ENCODE measurements around the gene S100A14.

S100A14 gene

DNA sequence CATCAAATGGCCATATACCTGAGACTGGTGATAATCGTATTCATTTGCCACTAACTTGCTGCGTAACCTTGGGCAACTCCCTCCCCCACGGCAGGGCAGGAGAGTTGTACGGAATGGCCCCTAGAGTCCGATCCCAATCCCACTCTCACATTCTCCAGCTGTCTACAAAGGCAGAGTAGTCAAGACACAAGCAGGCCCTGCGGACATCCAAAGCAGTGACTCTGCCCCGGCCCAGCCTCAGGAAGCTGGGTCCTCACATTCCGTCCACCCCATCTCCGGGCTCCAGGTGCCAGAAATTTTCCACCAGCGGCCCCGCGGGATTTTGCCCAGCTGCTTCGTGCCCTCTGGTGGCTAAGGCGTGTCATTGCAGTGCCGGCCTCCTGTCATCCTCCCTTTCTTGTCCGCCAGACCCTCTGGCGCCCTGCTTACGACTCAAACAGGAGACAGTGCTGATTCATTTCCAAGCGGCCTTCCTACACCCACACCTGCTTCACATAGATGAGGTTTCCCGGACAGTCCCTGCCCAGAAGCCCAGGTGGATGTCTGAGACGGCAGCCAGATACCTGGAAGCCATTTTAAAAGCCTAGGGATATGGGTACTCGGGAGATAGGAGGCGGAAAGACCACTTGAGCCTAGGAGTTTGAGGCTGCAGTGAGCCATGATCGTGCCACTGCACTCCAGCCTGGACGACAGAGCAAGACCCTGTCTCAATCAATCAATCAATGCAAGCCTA is 47.6 kb downstream of the S100A14 start:
- Histone ChIP-seq H4K20me1 (no peaks in the 10 kb centered on the region), H3K4me1 (peaks cover 68% of the 10 kb centered on the region), H3K36me3 (no peaks in the 10 kb centered on the region), H3K4me2 (peak overlapping the region; percentile 100), H3K27me3 (no peaks in the 10 kb centered on the region), H3K4me3 (peak overlapping the region; percentile 61), H3K27ac (peak overlapping the region; percentile 87), H3K9me3 (no peaks in the 10 kb centered on the region), H3K9ac (peak overlapping the region; percentile 76)
- no peak for TF ChIP-seq Cebpa-rat (IDR thresholded peaks at IDR 0.05)

DNA sequence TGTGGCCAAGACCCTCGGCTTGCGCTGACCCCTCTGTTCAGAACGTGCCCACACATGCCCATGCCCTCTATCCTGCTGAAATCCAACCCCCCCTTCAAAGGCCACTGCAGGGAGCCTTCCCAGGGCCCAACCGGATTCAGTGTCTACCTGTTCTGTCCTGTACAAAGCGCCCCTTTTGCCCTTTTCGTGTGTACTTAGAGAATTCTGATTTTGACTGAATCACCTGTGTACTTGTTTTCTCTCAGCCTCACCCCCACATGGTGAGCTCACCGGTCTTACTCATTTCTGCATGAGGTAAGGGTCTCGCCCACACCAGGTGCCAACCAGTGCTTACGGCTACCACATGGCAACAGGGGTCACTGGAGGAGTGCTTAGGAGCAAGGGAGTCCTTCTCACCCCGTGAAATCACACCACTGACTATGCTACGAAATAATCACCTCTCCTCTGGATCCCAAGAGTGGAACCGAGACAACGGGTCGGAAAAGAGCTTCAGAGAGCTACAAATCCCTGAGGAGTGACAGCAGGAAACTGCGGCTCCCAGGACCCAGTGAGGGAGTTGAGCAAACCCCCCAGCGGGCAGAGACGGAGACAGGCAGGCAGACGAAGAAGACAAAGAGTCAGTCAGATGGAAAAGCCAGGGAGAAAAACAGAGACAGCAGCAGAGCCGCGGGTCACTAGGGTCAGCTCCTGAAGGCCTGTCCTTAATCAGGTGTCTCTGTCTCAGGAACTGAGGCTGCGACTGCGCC is 48.3 kb downstream of the S100A14 start:
- Histone ChIP-seq H3K27me3 (no peaks in the 10 kb centered on the region), H3K4me2 (peak overlapping the region; percentile 100), H3K36me3 (no peaks in the 10 kb centered on the region), H4K20me1 (no peaks in the 10 kb centered on the region), H3K9ac (peak overlapping the region; percentile 76), H3K9me3 (no peaks in the 10 kb centered on the region), H3K27ac (peak overlapping the region; percentile 87), H3K4me1 (peaks cover 63% of the 10 kb centered on the region), H3K4me3 (peak overlapping the region; percentile 61)
- TF ChIP-seq Cebpa-rat (IDR thresholded peaks at IDR 0.05) = peak; percentile 42; the same call in 1 of the 2 replicates

DNA sequence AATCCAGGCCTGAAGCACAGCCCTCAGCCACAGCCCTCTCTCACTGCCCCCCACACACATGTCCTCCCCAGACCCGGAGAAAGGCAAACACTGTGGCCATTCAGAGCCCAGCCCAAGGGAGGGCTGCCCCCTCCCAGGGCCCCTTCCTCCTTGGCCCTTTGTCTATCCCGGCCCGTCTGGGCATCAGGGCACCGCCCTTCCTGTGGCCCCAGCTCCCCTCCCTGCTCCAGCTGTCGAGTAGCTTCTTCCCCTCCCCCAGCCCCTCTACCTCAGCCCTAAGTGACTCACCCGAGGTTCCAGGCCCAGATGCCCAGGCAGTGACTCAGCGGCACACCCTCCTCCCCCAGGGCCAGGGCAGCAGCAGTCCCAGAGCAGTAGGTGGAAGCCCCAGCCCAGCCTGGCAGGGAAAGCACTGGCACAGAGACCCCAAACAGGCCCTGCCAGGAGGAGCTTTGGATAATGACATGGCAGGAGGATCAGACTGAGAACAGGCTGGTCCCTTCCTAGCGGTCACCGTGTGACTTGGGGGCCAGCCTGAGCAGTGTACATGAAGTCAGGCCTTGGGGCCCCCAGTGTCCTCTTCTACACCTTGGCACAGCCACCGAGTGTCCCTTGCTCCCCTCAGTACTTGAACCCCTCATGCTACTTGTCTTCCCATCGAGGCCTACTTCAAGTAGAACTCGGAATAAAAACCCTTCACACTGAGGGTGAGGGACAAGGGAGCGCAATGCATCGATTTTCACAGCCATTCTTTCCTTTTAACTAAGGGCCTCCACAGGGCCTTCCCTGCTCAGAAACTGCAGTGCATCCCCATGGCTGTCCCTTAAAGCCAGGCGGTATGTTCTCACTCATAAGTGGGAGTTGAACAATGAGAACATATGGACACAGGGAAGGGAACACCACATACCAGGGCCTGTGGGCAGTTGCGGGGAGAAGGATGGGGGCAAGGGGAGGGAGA is 49.4 kb downstream of the S100A14 start:
- peaks cover 54% of the 10 kb centered on the region for H3K4me1 ChIP-seq

GRCh38 chr1:153565529-153566374 is 50.4 kb downstream of the S100A14 start, which contains the start of gene S100A2:
Gene S100A2, minus strand, starts transcription at chr1:153565844. Its CDS starts 1,967 bp downstream, at chr1:153563877.
- no peak for TF ChIP-seq Cebpa-rat (IDR thresholded peaks at IDR 0.05)
- no peaks in the 10 kb centered on the region for H3K9me3 ChIP-seq
- H3K4me1 ChIP-seq = peaks cover 54% of the 10 kb centered on the region
- H3K27ac ChIP-seq = peak within 1 kb of the TSS; percentile 77
- no peaks in the 10 kb centered on the region for H3K27me3 ChIP-seq
- H3K4me2 ChIP-seq = peak within 1 kb of the TSS; percentile 100
- no peaks in the 10 kb centered on the region for H4K20me1 ChIP-seq
- H3K9ac ChIP-seq = peak within 1 kb of the TSS; percentile 53; the same call in 1 of the 2 replicates
- no peak within 1 kb of the TSS for H3K4me3 ChIP-seq
- H3K36me3 ChIP-seq = no peaks in the 10 kb centered on the region

More for the DNA sequence above, 49.4 kb downstream of the S100A14 start:
- Histone ChIP-seq H3K27ac (peak overlapping the region; percentile 77), H3K27me3 (no peaks in the 10 kb centered on the region), H3K4me3 (no peak overlapping the region), H3K4me2 (peak overlapping the region; percentile 100), H3K9me3 (no peaks in the 10 kb centered on the region), H3K9ac (peak overlapping the region; percentile 53; the same call in 1 of the 2 replicates), H3K36me3 (no peaks in the 10 kb centered on the region), H4K20me1 (no peaks in the 10 kb centered on the region)
- TF ChIP-seq Cebpa-rat (IDR thresholded peaks at IDR 0.05) = no peak
